ENCODE measurements around the gene PRSS50.

PRSS50 gene

DNA sequence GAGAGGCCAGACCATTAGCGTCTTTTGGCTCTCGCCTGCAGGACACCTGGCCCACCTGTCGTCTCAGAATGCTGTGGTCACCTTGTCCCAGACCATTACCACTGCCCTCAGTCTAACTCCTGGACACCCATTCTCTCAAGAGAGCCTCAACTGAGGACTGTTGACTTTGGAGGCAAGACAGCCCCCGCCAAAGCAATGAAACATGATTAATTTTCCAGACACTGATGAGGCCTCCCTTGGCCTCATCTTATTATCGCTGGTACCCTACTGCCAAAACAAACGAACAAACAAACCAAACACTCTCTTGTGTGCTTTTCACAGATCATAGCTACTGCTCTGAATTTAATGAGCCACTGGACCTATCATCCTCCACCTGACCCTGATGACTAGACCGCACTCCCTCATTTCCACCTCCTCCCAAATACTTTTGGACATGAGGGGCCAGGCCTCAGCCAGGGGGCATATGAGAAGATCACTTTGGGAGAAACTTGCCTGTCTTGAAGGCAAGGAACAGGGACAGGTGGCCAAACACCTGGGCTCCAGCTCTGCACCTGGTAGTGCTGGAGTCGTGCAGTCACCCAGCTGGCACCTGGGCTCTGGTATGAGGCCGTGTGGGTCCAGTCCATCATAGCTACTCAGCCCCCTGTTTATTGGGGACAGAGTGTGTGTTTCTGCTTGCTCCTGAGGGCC, 51.8 kb downstream of the PRSS50 start:
- Histone ChIP-seq H2AFZ (ENCODE audit: low read depth, low read length) (no peak overlapping the region), H3K27me3 (ENCODE audit: insufficient read depth, low read length, poor library complexity) (no peaks in the 10 kb centered on the region), H3K4me3 (ENCODE audit: low read depth in 1 of 2, low read length in 2 of 2) (no peak overlapping the region), H3K4me2 (ENCODE audit: insufficient read depth, low read length) (no peak overlapping the region), H3K9ac (ENCODE audit: low read depth, low read length) (no peak overlapping the region), H3K79me2 (ENCODE audit: insufficient read depth, low read length) (no peaks in the 10 kb centered on the region), H3K4me1 (ENCODE audit: insufficient read depth, low read length) (no peaks in the 10 kb centered on the region), H4K20me1 (ENCODE audit: insufficient read depth, low read length) (no peaks in the 10 kb centered on the region), H3K27ac (ENCODE audit: low read length) (no peak overlapping the region), H3K9me3 (ENCODE audit: insufficient read depth, low read length, severe bottlenecking) (no peaks in the 10 kb centered on the region), H3K36me3 (ENCODE audit: insufficient read depth, low read length) (no peaks in the 10 kb centered on the region)
- TF ChIP-seq, protein P1, sequence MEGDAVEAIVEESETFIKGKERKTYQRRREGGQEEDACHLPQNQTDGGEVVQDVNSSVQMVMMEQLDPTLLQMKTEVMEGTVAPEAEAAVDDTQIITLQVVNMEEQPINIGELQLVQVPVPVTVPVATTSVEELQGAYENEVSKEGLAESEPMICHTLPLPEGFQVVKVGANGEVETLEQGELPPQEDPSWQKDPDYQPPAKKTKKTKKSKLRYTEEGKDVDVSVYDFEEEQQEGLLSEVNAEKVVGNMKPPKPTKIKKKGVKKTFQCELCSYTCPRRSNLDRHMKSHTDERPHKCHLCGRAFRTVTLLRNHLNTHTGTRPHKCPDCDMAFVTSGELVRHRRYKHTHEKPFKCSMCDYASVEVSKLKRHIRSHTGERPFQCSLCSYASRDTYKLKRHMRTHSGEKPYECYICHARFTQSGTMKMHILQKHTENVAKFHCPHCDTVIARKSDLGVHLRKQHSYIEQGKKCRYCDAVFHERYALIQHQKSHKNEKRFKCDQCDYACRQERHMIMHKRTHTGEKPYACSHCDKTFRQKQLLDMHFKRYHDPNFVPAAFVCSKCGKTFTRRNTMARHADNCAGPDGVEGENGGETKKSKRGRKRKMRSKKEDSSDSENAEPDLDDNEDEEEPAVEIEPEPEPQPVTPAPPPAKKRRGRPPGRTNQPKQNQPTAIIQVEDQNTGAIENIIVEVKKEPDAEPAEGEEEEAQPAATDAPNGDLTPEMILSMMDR (IDR thresholded peaks at IDR 0.05; ENCODE audit: borderline replicate concordance, extremely low read depth, low read length, poor library complexity, severe bottlenecking) = no peak
- no peak for TF ChIP-seq EZH2 (IDR thresholded peaks at IDR 0.05; ENCODE audit: borderline replicate concordance, low read depth, low read length, severe bottlenecking)
- DNase-seq (no peak), ATAC-seq (ENCODE audit: insufficient read depth, low read depth) (no peak)

DNA sequence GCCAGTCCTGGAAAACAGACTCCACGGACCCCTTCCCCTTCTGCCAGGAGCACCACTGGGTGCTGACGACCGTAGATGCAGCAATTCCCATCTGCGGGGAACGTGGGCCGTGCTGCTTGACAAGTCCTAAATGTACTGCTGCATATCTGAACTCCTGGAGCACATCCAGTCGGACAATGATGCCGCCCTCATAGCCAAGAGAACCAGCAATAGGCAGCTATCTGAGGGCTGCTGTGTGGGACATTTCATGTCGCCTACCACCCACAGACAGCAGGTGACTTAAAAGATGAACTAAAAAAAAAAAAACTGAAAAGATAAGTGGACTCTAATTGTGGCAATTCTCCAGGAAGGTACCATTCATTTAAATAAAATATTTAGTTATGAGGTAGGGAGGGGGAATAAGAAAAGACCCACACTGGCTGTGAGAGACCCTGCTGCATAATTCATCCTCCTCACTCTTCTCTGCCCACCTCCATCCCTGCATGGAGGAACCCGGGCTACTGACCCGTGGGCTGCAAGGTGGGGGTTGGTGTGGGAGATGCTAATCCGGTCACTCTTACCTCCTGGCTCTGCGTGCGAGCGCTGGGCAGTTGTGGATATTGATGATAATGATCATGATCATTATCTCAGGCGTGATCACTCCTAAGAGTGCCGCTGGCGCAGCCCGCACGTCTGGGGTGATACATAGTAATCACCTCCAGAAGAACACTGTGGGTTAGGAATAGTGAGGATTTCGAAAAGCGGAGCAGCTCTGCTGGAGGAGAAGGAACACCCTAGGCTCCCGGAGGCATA, 52.5 kb downstream of the PRSS50 start:
- Histone ChIP-seq H3K9me3 (ENCODE audit: insufficient read depth, low read length, severe bottlenecking) (no peaks in the 10 kb centered on the region), H3K36me3 (ENCODE audit: insufficient read depth, low read length) (no peaks in the 10 kb centered on the region), H3K4me2 (ENCODE audit: insufficient read depth, low read length) (no peak overlapping the region), H3K27ac (ENCODE audit: low read length) (no peak overlapping the region), H4K20me1 (ENCODE audit: insufficient read depth, low read length) (no peaks in the 10 kb centered on the region), H3K79me2 (ENCODE audit: insufficient read depth, low read length) (no peaks in the 10 kb centered on the region), H3K4me1 (ENCODE audit: insufficient read depth, low read length) (no peaks in the 10 kb centered on the region), H3K4me3 (ENCODE audit: low read depth in 1 of 2, low read length in 2 of 2) (no peak overlapping the region), H3K9ac (ENCODE audit: low read depth, low read length) (no peak overlapping the region), H3K27me3 (ENCODE audit: insufficient read depth, low read length, poor library complexity) (no peaks in the 10 kb centered on the region), H2AFZ (ENCODE audit: low read depth, low read length) (no peak overlapping the region)
- DNase-seq = no peak
- ATAC-seq (ENCODE audit: insufficient read depth, low read depth) = no peak
- TF ChIP-seq, protein P1 (IDR thresholded peaks at IDR 0.05; ENCODE audit: borderline replicate concordance, extremely low read depth, low read length, poor library complexity, severe bottlenecking) = no peak
- TF ChIP-seq EZH2 (IDR thresholded peaks at IDR 0.05; ENCODE audit: borderline replicate concordance, low read depth, low read length, severe bottlenecking) = no peak

DNA sequence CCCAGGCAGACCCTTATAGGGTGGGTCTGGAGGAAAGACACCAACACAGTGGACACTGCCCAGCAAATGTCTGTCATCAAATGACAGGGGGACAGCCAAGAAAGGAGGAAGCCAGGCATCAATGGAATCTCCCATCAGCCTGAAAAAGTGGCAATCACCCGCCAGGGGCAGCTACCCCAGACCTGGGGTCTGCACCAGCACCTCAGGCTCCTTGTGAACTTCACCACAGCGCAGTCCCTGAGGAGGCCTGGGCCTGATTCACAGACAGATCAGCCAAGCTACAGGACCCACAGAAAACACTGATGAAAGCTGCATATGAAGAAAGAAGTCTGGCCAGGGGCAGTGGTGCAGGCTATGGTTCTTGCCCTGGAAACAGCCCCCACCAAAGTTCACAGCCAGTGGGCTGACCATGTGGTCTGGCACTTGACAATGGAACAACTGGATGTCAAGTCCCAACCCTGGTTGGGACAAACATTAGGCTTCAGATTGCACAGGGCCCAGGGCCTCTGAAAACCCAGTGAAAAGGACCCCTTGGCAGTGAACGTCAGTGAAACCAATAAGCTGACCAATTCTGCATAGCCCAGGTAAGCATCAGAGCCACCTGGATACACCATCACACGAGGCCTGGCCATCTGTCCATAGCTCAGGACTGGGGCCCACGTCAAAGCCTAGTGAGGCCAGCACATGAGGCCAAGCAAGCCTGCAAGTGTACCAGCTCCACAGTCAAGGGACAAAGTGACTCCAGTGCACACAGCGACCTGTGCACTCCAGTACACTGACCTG, 53.3 kb downstream of the PRSS50 start:
- no peak overlapping the region for H2AFZ ChIP-seq (ENCODE audit: low read depth, low read length)
- no peaks in the 10 kb centered on the region for H3K9me3 ChIP-seq (ENCODE audit: insufficient read depth, low read length, severe bottlenecking)
- DNase-seq (no peak), ATAC-seq (ENCODE audit: insufficient read depth, low read depth) (no peak)
- H3K4me1 ChIP-seq (ENCODE audit: insufficient read depth, low read length) = no peaks in the 10 kb centered on the region
- no peaks in the 10 kb centered on the region for H3K27me3 ChIP-seq (ENCODE audit: insufficient read depth, low read length, poor library complexity)
- no peak overlapping the region for H3K4me3 ChIP-seq (ENCODE audit: low read depth in 1 of 2, low read length in 2 of 2)
- H4K20me1 ChIP-seq (ENCODE audit: insufficient read depth, low read length) = no peaks in the 10 kb centered on the region
- no peak overlapping the region for H3K27ac ChIP-seq (ENCODE audit: low read length)
- H3K79me2 ChIP-seq (ENCODE audit: insufficient read depth, low read length) = no peaks in the 10 kb centered on the region
- no peaks in the 10 kb centered on the region for H3K36me3 ChIP-seq (ENCODE audit: insufficient read depth, low read length)
- no peak overlapping the region for H3K9ac ChIP-seq (ENCODE audit: low read depth, low read length)
- TF ChIP-seq, protein P1 (IDR thresholded peaks at IDR 0.05; ENCODE audit: borderline replicate concordance, extremely low read depth, low read length, poor library complexity, severe bottlenecking) = no peak
- no peak for TF ChIP-seq EZH2 (IDR thresholded peaks at IDR 0.05; ENCODE audit: borderline replicate concordance, low read depth, low read length, severe bottlenecking)
- H3K4me2 ChIP-seq (ENCODE audit: insufficient read depth, low read length) = no peak overlapping the region
